Neuronal stem cell (in vitro differentiated cells): Measurements from ENCODE around the gene NFYB.

Source experiments
- DNase-seq: peaks from one replicate; pipeline ENCODE4 v3.0.0-alpha.2; 2013; ENCODE audit warnings: low spot score
- H2AFZ ChIP-seq: one replicate; pipeline ENCODE4 v1.6.1; 2013; ENCODE audit warnings: mild to moderate bottlenecking, low read length, inconsistent platforms
- H2AK5ac ChIP-seq: 2 replicates; pipeline ENCODE4 v1.6.1; 2013; ENCODE audit warnings: low read depth, mild to moderate bottlenecking, inconsistent platforms, low read length, moderate library complexity, mixed read lengths
- H2BK120ac ChIP-seq: 2 replicates; pipeline ENCODE4 v1.6.1; 2013; ENCODE audit warnings: low read depth, mild to moderate bottlenecking, inconsistent platforms, low read length, moderate library complexity, mixed read lengths
- H2BK12ac ChIP-seq: one replicate; pipeline ENCODE4 v1.6.1; 2013; ENCODE audit warnings: low read length, inconsistent platforms
- H2BK15ac ChIP-seq: 2 replicates; pipeline ENCODE4 v1.6.1; 2013; ENCODE audit warnings: mild to moderate bottlenecking, low read length, inconsistent platforms, mixed read lengths
- H2BK5ac ChIP-seq: one replicate; pipeline ENCODE4 v1.6.1; 2013; ENCODE audit warnings: inconsistent platforms, mild to moderate bottlenecking, low read length, moderate library complexity
- H3K14ac ChIP-seq: one replicate; pipeline ENCODE4 v1.6.1; 2013; ENCODE audit warnings: low read length, inconsistent platforms
- H3K18ac ChIP-seq: 2 replicates; pipeline ENCODE4 v1.6.1; 2013; ENCODE audit warnings: low read length, inconsistent platforms
- H3K23ac ChIP-seq: 2 replicates; pipeline ENCODE4 v1.6.1; 2013; ENCODE audit warnings: low read depth, mild to moderate bottlenecking, mixed read lengths, low read length, inconsistent platforms; ENCODE audit not compliant: poor library complexity
- H3K27ac ChIP-seq: replicated peaks from 3 replicates; pipeline ENCODE4 v1.5.1; 2013; ENCODE audit warnings: low read length, inconsistent platforms
- H3K27me3 ChIP-seq, 3 experiments: 2 replicates each; pipeline ENCODE4 v1.6.1; 2013; ENCODE audit warnings: low read length in 3 of 3, mild to moderate bottlenecking in 2 of 3, inconsistent platforms in 1 of 3, low read depth in 1 of 3, mixed read lengths in 1 of 3, moderate library complexity in 1 of 3; ENCODE audit not compliant: control insufficient read depth in 3 of 3, insufficient read depth in 3 of 3
- H3K36me3 ChIP-seq, 2 donors: replicated peaks in 1 of 2; 2 replicates each; pipeline ENCODE4 v1.6.1; 2013; ENCODE audit warnings: low read length in 2 of 2; ENCODE audit not compliant: control insufficient read depth in 2 of 2, insufficient read depth in 2 of 2
- H3K4ac ChIP-seq: 2 replicates; pipeline ENCODE4 v1.6.1; 2013; ENCODE audit warnings: inconsistent platforms, mild to moderate bottlenecking, low read length, moderate library complexity
- H3K4me1 ChIP-seq, 2 donors: 1 replicate in 1 of 2; 2 replicates in 1 of 2; pipeline ENCODE4 v1.6.1; 2013; ENCODE audit warnings: low read length in 2 of 2, low read depth in 1 of 2; ENCODE audit not compliant: control insufficient read depth in 2 of 2, insufficient read depth in 1 of 2
- H3K4me2 ChIP-seq: one replicate; pipeline ENCODE4 v1.6.1; 2013; ENCODE audit warnings: mild to moderate bottlenecking, low read length, inconsistent platforms; ENCODE audit not compliant: insufficient read depth, poor library complexity, severe bottlenecking
- H3K4me3 ChIP-seq, 2 donors: 2 replicates each; pipeline ENCODE4 v1.5.1; 2013; ENCODE audit warnings: low read length in 2 of 2, mild to moderate bottlenecking in 2 of 2, inconsistent platforms in 1 of 2, moderate library complexity in 1 of 2
- H3K79me1 ChIP-seq: one replicate; pipeline ENCODE4 v1.6.1; 2013; ENCODE audit warnings: low read depth, mild to moderate bottlenecking, inconsistent platforms, low read length, moderate library complexity
- H3K9ac ChIP-seq: one replicate; pipeline ENCODE4 v1.6.1; 2013; ENCODE audit warnings: mild to moderate bottlenecking, low read depth, low read length, inconsistent platforms; ENCODE audit not compliant: poor library complexity
- H3K9me3 ChIP-seq, 2 donors: replicated peaks in 1 of 2; 2 replicates each; pipeline versions ENCODE3 to v1.6.1; 2013; ENCODE audit warnings: low read length in 2 of 2, mild to moderate bottlenecking in 2 of 2, inconsistent platforms in 1 of 2, low read depth in 1 of 2, mixed read lengths in 1 of 2, moderate library complexity in 1 of 2; ENCODE audit not compliant: control insufficient read depth in 2 of 2, insufficient read depth in 1 of 2
- H4K8ac ChIP-seq: one replicate; pipeline ENCODE4 v1.6.1; 2013; ENCODE audit warnings: low read depth, mild to moderate bottlenecking, inconsistent platforms, low read length, moderate library complexity
- H4K91ac ChIP-seq: one replicate; pipeline ENCODE4 v1.6.1; 2013; ENCODE audit warnings: low read length, low read depth, mild to moderate bottlenecking, inconsistent platforms; ENCODE audit not compliant: poor library complexity
- WGBS, 2 donors: extraction: QIAGEN DNeasy Blood & Tissue Kit; methylation state at CpG; one replicate each; pipeline ENCODE4 v1.1.7; 2013; ENCODE audit warnings: missing lambda C conversion rate in 2 of 2, mixed read lengths in 1 of 2; ENCODE audit not compliant: insufficient read length in 2 of 2, insufficient replicate concordance in 1 of 2; ENCODE audit errors: extremely low coverage in 2 of 2; 5-methylcytosine and 5-hydroxymethylcytosine counted together

NFYB gene

DNA sequence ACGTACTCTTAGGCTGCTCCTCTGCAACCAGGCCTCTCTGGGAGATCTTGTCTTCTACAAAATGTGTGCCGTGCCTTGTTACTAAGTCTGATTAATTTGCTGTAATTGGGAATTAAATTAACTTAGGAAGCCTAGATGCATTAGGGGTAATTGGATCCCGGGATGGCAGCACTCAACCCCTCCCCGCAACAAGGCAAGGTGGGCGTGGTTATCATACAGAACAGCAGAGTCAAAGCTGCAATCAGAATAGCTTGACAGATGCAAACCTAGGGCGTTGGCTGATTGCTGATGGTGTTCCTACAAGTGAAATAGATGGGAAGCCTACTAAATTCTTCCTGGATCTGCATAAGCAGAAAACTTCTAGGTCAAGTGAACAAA, 34.5 kb upstream of the NFYB start:
- no peak for DNase-seq
- no CpG with 5 or more reads among the region's 6 CpGs for WGBS, 2 donors
- no peak overlapping the region for H3K4me2 ChIP-seq
- no peak overlapping the region for H3K4ac ChIP-seq
- H4K8ac ChIP-seq, result no peak overlapping the region
- H3K36me3 ChIP-seq, result no peaks in the 10 kb centered on the region
- H2BK5ac ChIP-seq, result no peak overlapping the region
- H3K18ac ChIP-seq, result no peak overlapping the region
- no peaks in the 10 kb centered on the region for H3K9me3 ChIP-seq
- no peaks in the 10 kb centered on the region for H3K4me1 ChIP-seq
- H2AK5ac ChIP-seq, result no peak overlapping the region
- no peak overlapping the region for H2BK15ac ChIP-seq
- H3K14ac ChIP-seq, result no peak overlapping the region
- no peak overlapping the region for H2BK120ac ChIP-seq
- no peak overlapping the region for H2BK12ac ChIP-seq
- H2AFZ ChIP-seq, result no peak overlapping the region
- no peak overlapping the region for H3K4me3 ChIP-seq
- H3K9ac ChIP-seq, result no peak overlapping the region
- H3K23ac ChIP-seq, result no peak overlapping the region
- peaks cover 0 to 3% (median 0%) of the 10 kb centered on the region in 3 experiments for H3K27me3 ChIP-seq
- no peak overlapping the region for H4K91ac ChIP-seq
- H3K79me1 ChIP-seq, result no peaks in the 10 kb centered on the region
- H3K27ac ChIP-seq, result no peak overlapping the region

GRCh38 chr12:104171785-104172569, 34.0 kb upstream of the NFYB start:
- WGBS, 2 donors, result no CpG with 5 or more reads among the region's 28 CpGs
- no peak overlapping the region for H3K18ac ChIP-seq
- H3K9ac ChIP-seq, result no peak overlapping the region
- no peak overlapping the region for H2BK5ac ChIP-seq
- DNase-seq, result no peak
- no peak overlapping the region for H2BK15ac ChIP-seq
- no peak overlapping the region for H3K4me3 ChIP-seq
- H3K27ac ChIP-seq, result no peak overlapping the region
- no peak overlapping the region for H4K8ac ChIP-seq
- no peak overlapping the region for H3K4ac ChIP-seq
- no peak overlapping the region for H4K91ac ChIP-seq
- H2BK120ac ChIP-seq, result no peak overlapping the region
- H3K23ac ChIP-seq, result no peak overlapping the region
- H3K4me1 ChIP-seq, result no peaks in the 10 kb centered on the region
- H3K4me2 ChIP-seq, result no peak overlapping the region
- no peak overlapping the region for H2BK12ac ChIP-seq
- H3K14ac ChIP-seq, result no peak overlapping the region
- H3K27me3 ChIP-seq, result peaks cover 0 to under 1% (median 0%) of the 10 kb centered on the region in 3 experiments
- H3K79me1 ChIP-seq, result no peaks in the 10 kb centered on the region
- H2AK5ac ChIP-seq, result no peak overlapping the region
- no peak overlapping the region for H2AFZ ChIP-seq
- no peaks in the 10 kb centered on the region for H3K36me3 ChIP-seq
- H3K9me3 ChIP-seq, result no peaks in the 10 kb centered on the region

- no peak for DNase-seq
These were observed 30.6 kb upstream of the NFYB start for GRCh38 chr12:104168596-104168995.

GRCh38 chr12:104167519-104168458, 29.8 kb upstream of the NFYB start:
- Histone ChIP-seq H4K8ac (no peak overlapping the region), H2BK15ac (no peak overlapping the region), H2BK5ac (no peak overlapping the region), H3K18ac (no peak overlapping the region), H3K27me3 (no peaks in the 10 kb centered on the region), H3K27ac (no peak overlapping the region), H3K9ac (no peak overlapping the region), H3K14ac (no peak overlapping the region), H3K23ac (no peak overlapping the region), H3K4ac (no peak overlapping the region), H2AK5ac (no peak overlapping the region), H3K36me3 (no peaks in the 10 kb centered on the region), H4K91ac (no peak overlapping the region), H3K4me2 (no peak overlapping the region), H3K9me3 (no peaks in the 10 kb centered on the region), H3K4me1 (peaks cover 5 to 7% of the 10 kb centered on the region in 2 donors), H2BK12ac (no peak overlapping the region), H2BK120ac (no peak overlapping the region), H3K4me3 (no peak overlapping the region), H2AFZ (no peak overlapping the region), H3K79me1 (no peaks in the 10 kb centered on the region)
- DNase-seq, result no peak
- no CpG with 5 or more reads among the region's 5 CpGs for WGBS, 2 donors

More at GRCh38 chr12:104168596-104168995, 30.6 kb upstream of the NFYB start:
- Histone ChIP-seq H3K27me3 (no peaks in the 10 kb centered on the region), H3K18ac (no peak overlapping the region), H3K4me1 (peaks cover 5 to 7% of the 10 kb centered on the region in 2 donors), H3K36me3 (no peaks in the 10 kb centered on the region), H3K4me3 (no peak overlapping the region), H3K9ac (no peak overlapping the region), H3K4ac (no peak overlapping the region), H4K91ac (no peak overlapping the region), H3K27ac (no peak overlapping the region), H4K8ac (no peak overlapping the region), H3K14ac (no peak overlapping the region), H3K79me1 (no peaks in the 10 kb centered on the region), H3K23ac (no peak overlapping the region), H2AK5ac (no peak overlapping the region), H2AFZ (no peak overlapping the region), H2BK120ac (no peak overlapping the region), H2BK15ac (no peak overlapping the region), H3K9me3 (no peaks in the 10 kb centered on the region), H2BK5ac (no peak overlapping the region), H2BK12ac (no peak overlapping the region), H3K4me2 (no peak overlapping the region)
- WGBS, 2 donors, result no CpG with 5 or more reads among the region's 5 CpGs
